CD4-positive, alpha-beta T cell treated with Interleukin-1 beta for 1 hour (primary cell): ENCODE data around the gene SRRD.

Source experiments
- DNase-seq, 2 donors: peaks; one replicate each; pipeline ENCODE4 v3.0.0-alpha.2; 2020 to 2022

SRRD gene

GRCh38 chr22:26484360-26484706 lies 656 bp downstream of the SRRD start:
- DNase-seq = peak; percentile 6 to 46

DNA sequence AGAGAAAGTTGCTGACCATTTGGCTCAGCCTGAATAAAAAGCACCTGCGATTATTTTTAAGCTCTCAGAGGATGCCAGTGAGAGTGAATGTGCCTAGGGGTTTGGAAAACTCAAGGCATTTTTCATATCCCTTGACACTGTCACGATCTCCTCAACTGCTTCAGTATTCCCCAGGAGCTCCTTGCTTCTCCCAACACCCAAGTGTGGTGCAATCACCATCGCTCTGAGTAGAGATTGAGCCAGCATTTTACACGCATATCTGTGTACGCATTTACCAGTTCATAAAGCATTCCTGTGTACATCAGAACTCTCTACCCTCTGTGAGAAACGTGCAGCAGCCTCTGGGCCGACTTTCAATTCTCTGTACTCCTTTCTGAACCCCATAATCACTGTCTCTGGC lies 1.3 kb downstream of the SRRD start:
- DNase-seq = no peak

GRCh38 chr22:26485806-26486390 lies 2.2 kb downstream of the SRRD start:
- no peak for DNase-seq

- DNase-seq = no peak
Observed at GRCh38 chr22:26486394-26486793, 2.7 kb downstream of the SRRD start.

- no peak for DNase-seq
Observed at GRCh38 chr22:26487996-26488395, 4.3 kb downstream of the SRRD start.

- DNase-seq = no peak
Observed at GRCh38 chr22:26489447-26490036, 5.9 kb downstream of the SRRD start.

- DNase-seq = no peak
Observed at GRCh38 chr22:26492220-26492619, 8.5 kb downstream of the SRRD start.

- DNase-seq = no peak
Observed at GRCh38 chr22:26494506-26494905, 10.8 kb downstream of the SRRD start.

GRCh38 chr22:26496456-26496855 lies 12.8 kb downstream of the SRRD start:
- no peak for DNase-seq

DNA sequence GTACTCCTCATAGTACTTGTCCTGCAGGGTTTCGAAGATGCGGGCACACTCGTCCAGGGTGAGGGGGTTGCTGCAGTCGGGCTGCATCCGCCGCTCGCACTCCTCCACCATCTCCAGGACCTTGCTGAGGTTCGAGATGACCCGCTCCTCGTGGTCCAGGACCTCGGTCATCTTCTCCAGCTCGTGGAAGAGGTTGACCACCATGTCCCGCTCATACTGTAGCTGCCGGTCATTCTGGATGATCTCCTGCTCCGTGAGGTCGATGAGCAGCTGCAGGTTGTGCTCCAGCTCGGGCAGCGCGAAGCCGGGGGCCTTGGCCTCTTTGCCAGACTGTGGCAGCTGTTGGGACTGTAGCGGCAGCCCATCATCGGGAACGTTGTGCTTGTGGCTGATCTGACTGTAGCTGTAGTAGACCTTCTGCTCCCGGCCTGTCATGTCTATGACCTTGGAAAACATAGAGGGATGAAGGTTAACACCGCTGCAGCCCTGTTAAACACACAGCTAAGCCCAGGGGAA lies 15.6 kb downstream of the SRRD start:
- DNase-seq = no peak

DNA sequence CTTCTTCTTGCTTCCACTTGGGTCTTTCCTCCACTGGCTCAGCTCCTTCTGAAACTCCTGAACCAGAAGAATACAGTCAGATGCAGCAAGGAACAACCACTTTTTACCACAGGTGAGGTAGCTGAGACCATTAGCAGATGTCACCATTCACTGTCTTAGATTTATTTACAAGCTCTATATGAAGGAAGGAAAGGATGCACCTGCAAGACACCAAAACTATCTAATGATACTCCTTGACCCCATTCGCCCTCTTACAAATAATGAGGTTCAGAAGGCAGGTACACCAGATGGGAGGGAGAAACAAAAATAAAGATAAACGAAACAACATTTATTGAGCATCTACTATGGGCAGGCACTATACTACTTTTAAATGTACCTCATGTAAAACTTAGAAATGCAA lies 18.3 kb downstream of the SRRD start:
- DNase-seq = no peak

GRCh38 chr22:26502688-26503561 lies 19.2 kb downstream of the SRRD start:
- peak; percentile 74 to 77 for DNase-seq

DNA sequence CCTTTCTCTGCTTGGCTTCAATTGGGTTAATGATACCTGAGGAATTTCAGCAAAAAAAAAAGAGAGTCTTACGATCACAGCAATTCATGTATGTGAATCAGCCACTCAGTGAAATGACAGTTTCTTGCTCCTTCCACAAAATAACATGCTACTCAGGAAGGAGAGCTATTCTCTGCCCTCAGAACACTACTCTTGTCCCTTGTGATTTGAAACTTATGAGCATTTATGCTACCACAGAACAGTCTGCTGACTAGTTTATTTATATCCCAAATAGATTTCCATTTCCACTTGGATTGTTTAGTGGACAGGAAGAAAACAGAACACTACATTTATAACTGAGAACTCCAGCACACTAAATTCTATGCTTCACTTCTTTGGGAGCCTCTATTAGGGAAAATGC lies 20.1 kb downstream of the SRRD start:
- no peak for DNase-seq

- no peak for DNase-seq
Observed at GRCh38 chr22:26508148-26508547, 24.5 kb downstream of the SRRD start.

DNA sequence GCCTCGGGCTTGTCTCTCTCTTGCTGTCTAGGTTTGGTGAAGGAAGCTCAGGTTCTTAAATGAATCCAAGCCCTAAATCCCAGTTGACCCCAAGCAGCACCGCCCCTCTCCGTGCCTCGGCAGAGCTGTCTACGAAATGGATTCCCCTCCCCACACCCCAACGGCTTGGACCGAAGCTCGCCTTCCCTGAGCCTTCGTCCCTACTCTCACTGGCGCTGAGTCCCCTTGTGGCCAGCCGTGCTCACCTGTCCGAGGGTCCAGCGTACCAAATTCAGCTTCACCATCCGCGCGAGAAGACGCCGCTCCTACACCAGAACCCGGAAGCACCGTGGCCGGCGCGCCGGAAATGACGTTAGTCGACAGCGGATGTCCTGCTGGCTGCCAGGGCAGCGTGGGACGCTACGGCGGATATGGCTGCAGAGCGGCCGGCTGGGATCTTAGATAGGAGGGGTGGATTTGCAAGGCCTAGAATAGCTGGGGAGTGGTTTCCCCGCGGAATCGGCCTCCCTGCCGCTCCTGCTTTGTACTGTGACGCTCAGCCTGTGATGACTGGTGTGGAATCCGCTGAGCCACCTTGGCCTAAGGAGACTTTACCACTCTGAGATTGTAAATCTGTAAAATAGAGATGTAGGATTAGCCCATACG lies 28.6 kb downstream of the SRRD start, which contains the start of gene TFIP11:
Gene TFIP11, minus strand, starts transcription at position 325 of the 645 bp plus-strand sequence. CDS start 2,201 bp downstream, outside the sequence.
- peak; percentile 86 to 89 for DNase-seq

GRCh38 chr22:26513838-26514237 lies 30.2 kb downstream of the SRRD start:
- DNase-seq = no peak

- DNase-seq = no peak
Observed at GRCh38 chr22:26514419-26515161, 30.9 kb downstream of the SRRD start.

- no peak for DNase-seq
Observed at GRCh38 chr22:26515931-26516330, 32.3 kb downstream of the SRRD start.

- DNase-seq = no peak
Observed at GRCh38 chr22:26516503-26516902, 32.8 kb downstream of the SRRD start.

GRCh38 chr22:26517429-26517828 lies 33.8 kb downstream of the SRRD start:
- DNase-seq = no peak

DNA sequence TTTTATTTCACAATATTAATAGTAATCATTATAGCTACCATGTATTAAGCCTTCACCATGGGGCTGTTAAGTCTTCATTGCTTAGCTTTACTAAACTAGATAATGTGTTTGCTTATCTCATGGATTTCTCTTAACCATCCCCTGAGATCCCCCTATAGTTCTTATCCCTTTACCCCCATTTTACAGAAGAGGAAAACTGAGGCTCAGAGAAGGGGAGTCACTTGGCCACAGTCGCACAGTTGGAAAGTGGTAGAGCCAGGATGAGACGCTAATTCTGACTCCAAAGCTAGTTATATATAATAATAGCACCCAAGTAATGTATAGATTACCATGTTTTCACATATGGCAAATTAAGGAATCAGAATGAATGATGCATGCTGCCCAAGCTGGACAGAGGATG lies 38.3 kb downstream of the SRRD start:
- no peak for DNase-seq

GRCh38 chr22:26522592-26522991 lies 38.9 kb downstream of the SRRD start:
- no peak for DNase-seq

DNA sequence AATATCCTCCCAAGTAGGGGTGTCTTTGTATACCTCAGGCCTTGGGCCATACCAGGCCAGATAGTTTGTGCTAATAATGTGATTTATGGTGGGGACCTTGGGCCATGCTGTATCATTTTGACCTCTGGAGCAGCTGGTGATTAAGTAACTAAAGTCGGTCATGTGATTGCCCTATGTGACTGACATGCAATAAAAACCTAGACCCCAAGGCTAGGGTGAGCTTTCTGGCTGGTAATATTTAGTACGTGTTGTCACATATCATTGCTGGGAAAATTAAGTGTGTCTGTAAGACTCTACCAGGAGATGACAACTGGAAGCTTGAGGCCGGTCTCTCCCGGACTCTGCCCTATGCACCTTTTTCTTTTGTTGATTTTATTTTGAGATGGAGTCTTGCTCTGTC lies 41.2 kb downstream of the SRRD start:
- DNase-seq = no peak
